Nephron (organoid): Measurements from ENCODE around the gene COIL.

Experiments
- H3K27ac Mint-ChIP-seq, 3 experiments: 2 replicates each; pipeline ENCODE4 v1.8.0; 2020; ENCODE audit warnings: mixed read lengths in 3 of 3, mild to moderate bottlenecking in 2 of 3, moderate library complexity in 1 of 3
- H3K27me3 Mint-ChIP-seq: 2 replicates; pipeline ENCODE4 v1.8.0; 2021; ENCODE audit warnings: low read depth, mild to moderate bottlenecking, moderate library complexity, mixed read lengths
- H3K36me3 Mint-ChIP-seq: 2 replicates; pipeline ENCODE4 v1.8.0; 2020; ENCODE audit warnings: low read depth, mixed read lengths
- H3K4me1 Mint-ChIP-seq: 2 replicates; pipeline ENCODE4 v1.8.0; 2020; ENCODE audit warnings: mixed read lengths
- H3K4me3 Mint-ChIP-seq, 3 experiments: 2 replicates each; pipeline ENCODE4 v1.8.0; 2020; ENCODE audit warnings: mild to moderate bottlenecking in 3 of 3, mixed read lengths in 3 of 3, moderate library complexity in 2 of 3
- H3K9me3 Mint-ChIP-seq: 2 replicates; pipeline ENCODE4 v1.8.0; 2020; ENCODE audit warnings: mixed read lengths
- CTCF ChIP-seq, 3 experiments: fragments of 200-600 bp; sonication (generic); IDR thresholded peaks; one replicate each; pipeline ENCODE4 v1.5.0; 2021; ENCODE audit warnings: antibody characterized with exemption in 3 of 3; ENCODE audit not compliant: unreplicated experiment in 3 of 3

The COIL gene

GRCh38 chr17:56994009-56994792 is 33.4 kb upstream of the COIL start:
- no peak for TF ChIP-seq CTCF (IDR thresholded peaks at IDR 0.05; ENCODE audit: unreplicated experiment in 3 of 3)

GRCh38 chr17:56992364-56992763 is 31.5 kb upstream of the COIL start:
- no peaks in the 10 kb centered on the region for H3K4me1 Mint-ChIP-seq
- H3K4me3 Mint-ChIP-seq: no peak overlapping the region
- H3K27me3 Mint-ChIP-seq: no peaks in the 10 kb centered on the region
- no peak overlapping the region for H3K27ac Mint-ChIP-seq
- TF ChIP-seq CTCF (IDR thresholded peaks at IDR 0.05; ENCODE audit: unreplicated experiment in 3 of 3): no peak
- H3K36me3 Mint-ChIP-seq: peaks cover 33% of the 10 kb centered on the region
- no peaks in the 10 kb centered on the region for H3K9me3 Mint-ChIP-seq

More at GRCh38 chr17:56994009-56994792, 33.4 kb upstream of the COIL start:
- Mint-ChIP-seq H3K4me1 (no peaks in the 10 kb centered on the region), H3K36me3 (peaks cover 35% of the 10 kb centered on the region), H3K4me3 (no peak overlapping the region), H3K9me3 (no peaks in the 10 kb centered on the region), H3K27me3 (no peaks in the 10 kb centered on the region), H3K27ac (no peak overlapping the region)

GRCh38 chr17:56988901-56989572 is 28.2 kb upstream of the COIL start:
- Mint-ChIP-seq H3K4me1 (no peaks in the 10 kb centered on the region), H3K9me3 (no peaks in the 10 kb centered on the region), H3K27me3 (no peaks in the 10 kb centered on the region), H3K27ac (no peak overlapping the region), H3K36me3 (peaks cover 38% of the 10 kb centered on the region), H3K4me3 (no peak overlapping the region)
- no peak for TF ChIP-seq CTCF (IDR thresholded peaks at IDR 0.05; ENCODE audit: unreplicated experiment in 3 of 3)

GRCh38 chr17:56987283-56987834 is 26.5 kb upstream of the COIL start:
- H3K36me3 Mint-ChIP-seq: peaks cover 34% of the 10 kb centered on the region
- H3K27ac Mint-ChIP-seq: no peak overlapping the region
- H3K9me3 Mint-ChIP-seq: no peaks in the 10 kb centered on the region
- TF ChIP-seq CTCF (IDR thresholded peaks at IDR 0.05; ENCODE audit: unreplicated experiment in 3 of 3): no peak
- no peak overlapping the region for H3K4me3 Mint-ChIP-seq
- H3K4me1 Mint-ChIP-seq: no peaks in the 10 kb centered on the region
- no peaks in the 10 kb centered on the region for H3K27me3 Mint-ChIP-seq

GRCh38 chr17:56985371-56986162 is 24.7 kb upstream of the COIL start:
- H3K4me3 Mint-ChIP-seq: no peak overlapping the region
- peaks cover 34% of the 10 kb centered on the region for H3K36me3 Mint-ChIP-seq
- H3K27ac Mint-ChIP-seq: peak overlapping the region in 1 of 3 experiments; percentile 22
- H3K27me3 Mint-ChIP-seq: no peaks in the 10 kb centered on the region
- TF ChIP-seq CTCF (IDR thresholded peaks at IDR 0.05; ENCODE audit: unreplicated experiment in 3 of 3): no peak
- H3K9me3 Mint-ChIP-seq: no peaks in the 10 kb centered on the region
- no peaks in the 10 kb centered on the region for H3K4me1 Mint-ChIP-seq
